IPS DF 4.7 (cell line): ENCODE results near the gene MDFI.

Experiments used
- DNase-seq: peaks from one replicate; pipeline ENCODE4 v3.0.0-alpha.2; 2013; ENCODE audit warnings: low spot score; ENCODE audit errors: extremely low read depth

Gene MDFI

GRCh38 chr6:41638002-41638934 lies at the start of gene MDFI:
Gene MDFI, plus strand, starts transcription at chr6:41638468. Its CDS starts 282 bp downstream, at chr6:41638750.
- no peak for DNase-seq

- DNase-seq = no peak
These were observed 49.0 kb upstream of the MDFI start for GRCh38 chr6:41589223-41589622.

GRCh38 chr6:41589636-41590622 lies 48.3 kb upstream of the MDFI start:
- no peak for DNase-seq

GRCh38 chr6:41591122-41591521 lies 47.1 kb upstream of the MDFI start:
- no peak for DNase-seq

GRCh38 chr6:41591859-41592502 lies 46.3 kb upstream of the MDFI start:
- no peak for DNase-seq

GRCh38 chr6:41593406-41593805 lies 44.9 kb upstream of the MDFI start:
- no peak for DNase-seq

GRCh38 chr6:41593839-41594238 lies 44.4 kb upstream of the MDFI start:
- DNase-seq = no peak

GRCh38 chr6:41594326-41594725 lies 43.9 kb upstream of the MDFI start:
- DNase-seq = no peak

GRCh38 chr6:41594766-41595165 lies 43.5 kb upstream of the MDFI start:
- no peak for DNase-seq

- DNase-seq = no peak
These were observed 43.1 kb upstream of the MDFI start for GRCh38 chr6:41595166-41595565.

- no peak for DNase-seq
These were observed 42.1 kb upstream of the MDFI start for GRCh38 chr6:41596096-41596685.

GRCh38 chr6:41596807-41597206 lies 41.5 kb upstream of the MDFI start:
- DNase-seq = no peak

- DNase-seq = no peak
These were observed 40.8 kb upstream of the MDFI start for GRCh38 chr6:41597246-41598000.

GRCh38 chr6:41598670-41599014 lies 39.6 kb upstream of the MDFI start:
- no peak for DNase-seq

GRCh38 chr6:41599015-41599851 lies 39.0 kb upstream of the MDFI start:
- no peak for DNase-seq

- no peak for DNase-seq
These were observed 38.3 kb upstream of the MDFI start for GRCh38 chr6:41599852-41600445.

- no peak for DNase-seq
These were observed 37.6 kb upstream of the MDFI start for GRCh38 chr6:41600499-41601247.

- no peak for DNase-seq
These were observed 37.1 kb upstream of the MDFI start for GRCh38 chr6:41601248-41601549.

GRCh38 chr6:41602422-41602743 lies 35.9 kb upstream of the MDFI start:
- DNase-seq = no peak
